Breast epithelium (tissue), 3 donors: ENCODE measurements around the gene NAALADL1.

Experiments used
- POLR2A ChIP-seq: fragments of 450-650 bp; IDR thresholded peaks from one replicate; pipeline ENCODE4 v1.6.1; 2016; ENCODE audit warnings: antibody characterized with exemption, mild to moderate bottlenecking, moderate library complexity
- POLR2AphosphoS5 ChIP-seq, 3 donors: sonication (generic); formaldehyde crosslinking; IDR thresholded peaks; one replicate each; pipeline ENCODE4 v1.6.1; 2017; ENCODE audit warnings: antibody characterized with exemption in 3 of 3
- TF ChIP-seq, protein P1 (sequence below), 3 donors: fragments of 450-650 bp; IDR thresholded peaks; one replicate each; pipeline ENCODE4 v1.5.1; 2016 to 2017; ENCODE audit warnings: antibody characterized with exemption in 3 of 3, mild to moderate bottlenecking in 3 of 3, moderate library complexity in 3 of 3

- TF ChIP-seq POLR2A (no peak), POLR2AphosphoS5 (IDR thresholded peaks at IDR 0.05) (no peak)
- TF ChIP-seq, protein P1, sequence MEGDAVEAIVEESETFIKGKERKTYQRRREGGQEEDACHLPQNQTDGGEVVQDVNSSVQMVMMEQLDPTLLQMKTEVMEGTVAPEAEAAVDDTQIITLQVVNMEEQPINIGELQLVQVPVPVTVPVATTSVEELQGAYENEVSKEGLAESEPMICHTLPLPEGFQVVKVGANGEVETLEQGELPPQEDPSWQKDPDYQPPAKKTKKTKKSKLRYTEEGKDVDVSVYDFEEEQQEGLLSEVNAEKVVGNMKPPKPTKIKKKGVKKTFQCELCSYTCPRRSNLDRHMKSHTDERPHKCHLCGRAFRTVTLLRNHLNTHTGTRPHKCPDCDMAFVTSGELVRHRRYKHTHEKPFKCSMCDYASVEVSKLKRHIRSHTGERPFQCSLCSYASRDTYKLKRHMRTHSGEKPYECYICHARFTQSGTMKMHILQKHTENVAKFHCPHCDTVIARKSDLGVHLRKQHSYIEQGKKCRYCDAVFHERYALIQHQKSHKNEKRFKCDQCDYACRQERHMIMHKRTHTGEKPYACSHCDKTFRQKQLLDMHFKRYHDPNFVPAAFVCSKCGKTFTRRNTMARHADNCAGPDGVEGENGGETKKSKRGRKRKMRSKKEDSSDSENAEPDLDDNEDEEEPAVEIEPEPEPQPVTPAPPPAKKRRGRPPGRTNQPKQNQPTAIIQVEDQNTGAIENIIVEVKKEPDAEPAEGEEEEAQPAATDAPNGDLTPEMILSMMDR (IDR thresholded peaks at IDR 0.05), result no peak
Measured at GRCh38 chr11:65051398-65051858, 6.9 kb downstream of the NAALADL1 start.
